DND-41 (cell line): Measurements from ENCODE around the gene GPC3.

Source experiments
- ATAC-seq: fragments of 200-7000 bp; cut with Tn5 transposase; 3 replicates; pipeline ENCODE4 v1.9.1; 2021; ENCODE audit warnings: low read depth; ENCODE audit not compliant: insufficient read depth
- DNase-seq: peaks from one replicate; pipeline ENCODE4 v3.0.0-alpha.2; 2020
- H2AFZ ChIP-seq: 2 replicates; pipeline ENCODE4 v1.6.0; 2012; ENCODE audit warnings: low read depth, low read length
- H3K27ac ChIP-seq: 2 replicates; pipeline ENCODE4 v1.5.1; 2012; ENCODE audit warnings: low read length, inconsistent platforms
- H3K27me3 ChIP-seq: fragments of 200-600 bp; sonication (generic); 2 replicates; pipeline ENCODE4 v1.6.0; 2012; ENCODE audit warnings: low read length, mild to moderate bottlenecking, inconsistent platforms; ENCODE audit not compliant: insufficient read depth, poor library complexity
- H3K36me3 ChIP-seq: 2 replicates; pipeline ENCODE4 v1.5.1; 2012; ENCODE audit warnings: low read length, inconsistent platforms; ENCODE audit not compliant: insufficient read depth
- H3K4me1 ChIP-seq: 2 replicates; pipeline ENCODE4 v1.5.1; 2012; ENCODE audit warnings: mild to moderate bottlenecking, low read length; ENCODE audit not compliant: insufficient read depth
- H3K4me2 ChIP-seq: 2 replicates; pipeline ENCODE4 v1.6.0; 2012; ENCODE audit warnings: mild to moderate bottlenecking, moderate library complexity, low read length, inconsistent platforms; ENCODE audit not compliant: insufficient read depth
- H3K4me3 ChIP-seq, 2 experiments: fragments of 200-600 bp in 1 of 2; shearing (Covaris generic) in 1 of 2; 2 replicates each; pipeline ENCODE4 v1.5.1; 2012 to 2016; ENCODE audit warnings: inconsistent platforms in 2 of 2, low read length in 2 of 2, mild to moderate bottlenecking in 2 of 2, low read depth in 1 of 2, moderate library complexity in 1 of 2
- H3K79me2 ChIP-seq: 2 replicates; pipeline ENCODE4 v1.6.0; 2012; ENCODE audit warnings: low read length, inconsistent platforms; ENCODE audit not compliant: insufficient read depth
- H3K9ac ChIP-seq: 2 replicates; pipeline ENCODE4 v1.6.0; 2012; ENCODE audit warnings: low read depth, mild to moderate bottlenecking, inconsistent platforms, low read length, moderate library complexity
- H3K9me3 ChIP-seq: 2 replicates; pipeline ENCODE4 v1.5.1; 2012; ENCODE audit warnings: low read length, moderate library complexity, mild to moderate bottlenecking, inconsistent platforms; ENCODE audit not compliant: insufficient read depth, severe bottlenecking
- H4K20me1 ChIP-seq: 2 replicates; pipeline ENCODE4 v1.6.0; 2012; ENCODE audit warnings: low read length; ENCODE audit not compliant: insufficient read depth
- EZH2 ChIP-seq: IDR thresholded peaks from 3 replicates; pipeline ENCODE4 v1.6.1; 2012; ENCODE audit warnings: borderline replicate concordance, low read depth, mild to moderate bottlenecking, moderate library complexity, low read length, inconsistent platforms; ENCODE audit not compliant: severe bottlenecking
- TF ChIP-seq, protein P1 (sequence below): IDR thresholded peaks from 2 replicates; pipeline ENCODE4 v1.5.1; 2012; ENCODE audit warnings: borderline replicate concordance, low read length, moderate library complexity, mild to moderate bottlenecking; ENCODE audit not compliant: poor library complexity, severe bottlenecking; ENCODE audit errors: extremely low read depth

The GPC3 gene

DNA sequence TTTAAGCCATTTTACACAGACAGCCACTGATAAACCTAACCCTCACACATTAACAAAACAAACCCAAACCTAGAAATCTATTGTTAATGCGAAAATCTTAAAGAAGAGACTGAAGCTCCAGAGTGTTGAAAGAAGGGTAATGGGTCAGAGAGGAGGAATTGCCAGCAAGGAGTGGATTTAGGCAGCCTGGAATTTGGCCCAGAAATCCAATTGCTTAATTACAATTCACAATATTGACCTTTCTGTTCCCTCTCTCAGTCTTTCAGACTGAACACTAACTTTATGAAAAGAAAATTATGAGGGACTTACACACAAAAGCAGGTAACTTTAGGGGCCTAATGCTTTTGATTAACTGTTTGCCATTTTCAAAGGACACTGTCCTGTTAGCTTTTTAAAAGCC, 384.9 kb downstream of the GPC3 start:
- Histone ChIP-seq H3K36me3 (no peaks in the 10 kb centered on the region), H3K79me2 (no peaks in the 10 kb centered on the region), H3K9ac (no peak overlapping the region), H4K20me1 (no peaks in the 10 kb centered on the region), H3K9me3 (no peaks in the 10 kb centered on the region), H3K4me1 (peaks cover 16% of the 10 kb centered on the region), H2AFZ (no peak overlapping the region), H3K4me2 (no peak overlapping the region), H3K4me3 (no peak overlapping the region), H3K27ac (no peak overlapping the region), H3K27me3 (no peaks in the 10 kb centered on the region)
- no peak for ATAC-seq
- TF ChIP-seq, protein P1, sequence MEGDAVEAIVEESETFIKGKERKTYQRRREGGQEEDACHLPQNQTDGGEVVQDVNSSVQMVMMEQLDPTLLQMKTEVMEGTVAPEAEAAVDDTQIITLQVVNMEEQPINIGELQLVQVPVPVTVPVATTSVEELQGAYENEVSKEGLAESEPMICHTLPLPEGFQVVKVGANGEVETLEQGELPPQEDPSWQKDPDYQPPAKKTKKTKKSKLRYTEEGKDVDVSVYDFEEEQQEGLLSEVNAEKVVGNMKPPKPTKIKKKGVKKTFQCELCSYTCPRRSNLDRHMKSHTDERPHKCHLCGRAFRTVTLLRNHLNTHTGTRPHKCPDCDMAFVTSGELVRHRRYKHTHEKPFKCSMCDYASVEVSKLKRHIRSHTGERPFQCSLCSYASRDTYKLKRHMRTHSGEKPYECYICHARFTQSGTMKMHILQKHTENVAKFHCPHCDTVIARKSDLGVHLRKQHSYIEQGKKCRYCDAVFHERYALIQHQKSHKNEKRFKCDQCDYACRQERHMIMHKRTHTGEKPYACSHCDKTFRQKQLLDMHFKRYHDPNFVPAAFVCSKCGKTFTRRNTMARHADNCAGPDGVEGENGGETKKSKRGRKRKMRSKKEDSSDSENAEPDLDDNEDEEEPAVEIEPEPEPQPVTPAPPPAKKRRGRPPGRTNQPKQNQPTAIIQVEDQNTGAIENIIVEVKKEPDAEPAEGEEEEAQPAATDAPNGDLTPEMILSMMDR: no peak
- no peak for TF ChIP-seq EZH2
- no peak for DNase-seq

DNA sequence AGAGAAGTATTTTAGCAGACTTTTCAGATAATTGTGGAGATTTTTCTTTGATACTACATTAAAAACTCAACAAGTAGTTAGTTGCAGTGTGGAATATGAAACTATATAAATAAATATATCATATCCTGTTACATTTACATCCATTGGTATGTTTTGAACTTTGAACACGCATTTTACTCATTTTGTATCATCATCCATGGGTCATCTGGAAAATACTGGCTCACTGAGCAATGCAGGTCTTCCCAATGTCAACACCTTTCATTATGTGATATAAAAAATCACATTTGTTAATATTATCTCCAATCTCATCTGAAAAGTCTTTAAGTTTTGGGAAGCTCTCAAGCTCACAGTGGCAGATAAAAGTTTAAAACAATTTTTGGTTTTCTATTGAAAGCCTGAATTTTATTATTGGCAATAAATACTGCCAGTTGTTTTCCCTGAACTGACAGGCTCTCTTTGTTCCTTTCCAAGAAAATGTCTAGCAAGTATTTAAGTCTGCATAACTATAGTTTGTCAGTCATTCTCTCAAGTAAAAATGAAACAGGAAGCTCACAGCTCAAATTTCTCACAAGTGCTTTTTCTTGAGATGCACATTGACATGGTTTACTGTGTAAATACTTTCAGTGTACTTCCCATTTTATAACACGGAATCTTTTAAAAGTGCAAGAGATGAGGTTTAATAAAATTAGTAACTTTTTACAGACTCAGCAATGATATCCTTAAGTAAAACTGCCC, 386.6 kb downstream of the GPC3 start:
- H3K27ac ChIP-seq: peak overlapping the region; percentile 50
- ATAC-seq (peak; percentile 60; the same call in 2 of the 3 replicates), DNase-seq (no peak)
- H3K4me2 ChIP-seq: peak overlapping the region; percentile 36
- H4K20me1 ChIP-seq: no peaks in the 10 kb centered on the region
- H3K9ac ChIP-seq: no peak overlapping the region
- no peaks in the 10 kb centered on the region for H3K79me2 ChIP-seq
- TF ChIP-seq, protein P1: no peak
- no peak for TF ChIP-seq EZH2
- peaks cover 16% of the 10 kb centered on the region for H3K4me1 ChIP-seq
- no peaks in the 10 kb centered on the region for H3K27me3 ChIP-seq
- no peaks in the 10 kb centered on the region for H3K36me3 ChIP-seq
- peak overlapping the region; percentile 68 for H2AFZ ChIP-seq
- H3K9me3 ChIP-seq: no peaks in the 10 kb centered on the region
- H3K4me3 ChIP-seq: no peak overlapping the region

DNA sequence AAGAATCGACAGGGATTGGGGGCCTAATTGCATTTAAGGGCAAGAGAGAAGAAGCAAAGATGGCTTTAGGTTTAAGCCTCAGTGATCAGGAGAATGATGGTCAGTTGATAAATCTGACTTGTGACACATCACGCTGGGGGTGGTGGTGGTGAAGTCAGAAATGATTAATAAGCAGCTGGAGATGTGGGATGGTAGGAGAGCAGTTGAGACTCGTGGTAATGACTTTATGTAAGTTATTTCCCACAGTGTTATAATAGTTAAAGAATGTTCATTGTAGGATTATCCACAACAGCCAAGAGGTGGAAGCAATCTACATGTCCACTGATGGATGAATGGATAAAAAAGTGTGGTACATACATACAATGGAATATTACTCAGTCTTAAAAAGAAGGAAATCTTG, 391.2 kb downstream of the GPC3 start:
- Histone ChIP-seq H2AFZ (no peak overlapping the region), H4K20me1 (no peaks in the 10 kb centered on the region), H3K27me3 (no peaks in the 10 kb centered on the region), H3K4me1 (peaks cover 10% of the 10 kb centered on the region), H3K4me3 (no peak overlapping the region), H3K36me3 (no peaks in the 10 kb centered on the region), H3K9me3 (no peaks in the 10 kb centered on the region), H3K79me2 (no peaks in the 10 kb centered on the region), H3K27ac (no peak overlapping the region), H3K4me2 (no peak overlapping the region), H3K9ac (no peak overlapping the region)
- DNase-seq (no peak), ATAC-seq (no peak)
- TF ChIP-seq EZH2: no peak
- TF ChIP-seq, protein P1: no peak

DNA sequence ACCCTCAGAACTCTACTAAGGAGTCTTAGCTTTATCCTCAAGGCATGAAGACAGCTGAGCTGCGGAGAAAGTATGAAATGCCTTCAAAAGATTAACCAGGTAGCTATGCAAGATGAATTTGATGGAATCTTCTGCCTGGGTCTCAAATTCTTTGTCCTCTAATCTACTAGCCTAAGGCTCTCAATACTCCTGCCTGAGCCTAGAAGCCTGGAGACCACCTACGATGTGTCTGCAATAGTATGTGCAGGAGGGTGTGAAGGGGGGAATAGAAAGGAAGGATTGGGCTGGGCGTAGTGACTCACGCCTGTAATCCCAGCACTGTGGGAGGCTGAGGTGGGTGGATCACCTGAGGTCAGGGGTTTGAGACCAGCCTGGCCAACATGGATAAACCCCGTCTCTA, 391.9 kb downstream of the GPC3 start:
- Histone ChIP-seq H3K4me1 (peaks cover 4% of the 10 kb centered on the region), H3K36me3 (no peaks in the 10 kb centered on the region), H4K20me1 (no peaks in the 10 kb centered on the region), H2AFZ (no peak overlapping the region), H3K9me3 (no peaks in the 10 kb centered on the region), H3K27ac (no peak overlapping the region), H3K79me2 (no peaks in the 10 kb centered on the region), H3K4me3 (no peak overlapping the region), H3K27me3 (no peaks in the 10 kb centered on the region), H3K9ac (no peak overlapping the region), H3K4me2 (no peak overlapping the region)
- TF ChIP-seq, protein P1: no peak
- no peak for TF ChIP-seq EZH2
- no peak for DNase-seq
- ATAC-seq: no peak
